ENCODE data around the gene CLDN3.

CLDN3 gene

DNA sequence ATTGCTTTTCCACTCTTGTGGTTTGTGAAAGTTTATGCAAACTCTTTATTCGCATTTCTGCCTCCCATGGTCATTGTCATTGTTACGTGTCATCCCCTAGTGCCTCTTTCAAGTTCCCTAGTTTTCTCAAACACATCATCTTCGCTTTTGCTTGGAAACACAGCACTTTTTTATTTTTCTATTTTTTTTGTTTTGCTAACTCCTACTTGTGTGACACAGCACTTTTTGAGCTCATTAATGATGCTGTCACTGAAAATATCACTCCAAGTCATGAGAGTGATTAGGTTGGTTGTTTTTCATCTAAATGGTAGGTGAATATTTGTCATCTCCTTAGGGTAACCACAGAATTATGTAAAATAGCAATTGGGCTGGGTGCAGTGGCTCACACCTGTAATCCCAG lies 42.1 kb downstream of the CLDN3 start:
- Histone ChIP-seq H3K79me2 (ENCODE audit: control insufficient read depth, insufficient read depth, low read length, poor library complexity) (no peaks in the 10 kb centered on the region), H4K8ac (ENCODE audit: low read depth, low read length) (no peak overlapping the region), H3K18ac (ENCODE audit: low read length) (no peak overlapping the region), H2BK12ac (ENCODE audit: low read length) (no peak overlapping the region), H4K12ac (ENCODE audit: low read depth, low read length) (no peak overlapping the region), H3K36me3 (ENCODE audit: control insufficient read depth in 1 of 2, insufficient read depth in 2 of 2, low read length in 2 of 2) (no peaks in the 10 kb centered on the region), H3K27me3 (ENCODE audit: insufficient read depth, low read length) (no peaks in the 10 kb centered on the region), H2AFZ (ENCODE audit: insufficient read depth, low read length, poor library complexity) (no peak overlapping the region), H3K9me3 (ENCODE audit: insufficient read depth, low read depth, low read length) (no peaks in the 10 kb centered on the region), H3K4ac (ENCODE audit: low read depth, low read length) (no peak overlapping the region), H3K23ac (ENCODE audit: low read length) (no peak overlapping the region), H4K91ac (ENCODE audit: low read depth, low read length) (no peak overlapping the region), H2AK5ac (ENCODE audit: low read length) (no peak overlapping the region), H2BK5ac (ENCODE audit: low read depth, low read length, poor library complexity) (no peak overlapping the region), H3K14ac (ENCODE audit: low read length) (no peak overlapping the region), H2BK120ac (ENCODE audit: insufficient read depth, low read length, poor library complexity) (no peak overlapping the region), H3K79me1 (ENCODE audit: low read length) (no peaks in the 10 kb centered on the region), H3K4me2 (ENCODE audit: low read length) (no peak overlapping the region), H3K4me3 (ENCODE audit: low read depth, low read length) (no peak overlapping the region), H3K27ac (ENCODE audit: low read depth, low read length) (no peak overlapping the region), H3K4me1 (ENCODE audit: control insufficient read depth in 1 of 2, insufficient read depth in 2 of 2, low read length in 2 of 2) (no peaks in the 10 kb centered on the region), H3K9ac (ENCODE audit: low read length) (no peak overlapping the region)
- no CpG with 5 or more reads among the region's 3 CpGs for WGBS (ENCODE audit: extremely low coverage, insufficient coverage, insufficient read length)
- DNase-seq, result no peak

DNA sequence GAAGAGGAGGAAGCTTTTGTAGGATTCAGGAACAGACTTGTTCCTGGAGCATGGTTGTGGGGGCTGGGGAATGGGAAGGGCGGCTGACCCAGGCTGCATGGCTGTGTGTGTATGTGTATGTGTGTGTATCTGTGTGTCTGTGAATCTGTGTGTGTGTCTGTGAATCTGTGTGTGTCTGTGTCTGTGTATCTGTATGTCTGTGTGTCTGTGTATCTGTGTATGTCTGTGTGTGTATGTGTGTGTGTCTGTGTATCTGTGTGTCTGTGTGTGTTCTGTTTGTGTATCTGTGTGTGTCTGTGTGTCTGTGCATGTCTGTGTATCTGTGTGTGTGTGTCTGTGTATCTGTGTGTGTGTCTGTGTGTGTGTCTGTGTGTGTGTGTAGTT lies 44.0 kb downstream of the CLDN3 start:
- Histone ChIP-seq H2BK5ac (ENCODE audit: low read depth, low read length, poor library complexity) (no peak overlapping the region), H4K8ac (ENCODE audit: low read depth, low read length) (no peak overlapping the region), H2BK12ac (ENCODE audit: low read length) (no peak overlapping the region), H4K12ac (ENCODE audit: low read depth, low read length) (no peak overlapping the region), H3K27me3 (ENCODE audit: insufficient read depth, low read length) (no peaks in the 10 kb centered on the region), H3K4me3 (ENCODE audit: low read depth, low read length) (no peak overlapping the region), H3K18ac (ENCODE audit: low read length) (no peak overlapping the region), H4K91ac (ENCODE audit: low read depth, low read length) (no peak overlapping the region), H3K79me1 (ENCODE audit: low read length) (no peaks in the 10 kb centered on the region), H3K4me1 (ENCODE audit: control insufficient read depth in 1 of 2, insufficient read depth in 2 of 2, low read length in 2 of 2) (no peaks in the 10 kb centered on the region), H2AFZ (ENCODE audit: insufficient read depth, low read length, poor library complexity) (no peak overlapping the region), H3K4me2 (ENCODE audit: low read length) (no peak overlapping the region), H3K4ac (ENCODE audit: low read depth, low read length) (no peak overlapping the region), H3K79me2 (ENCODE audit: control insufficient read depth, insufficient read depth, low read length, poor library complexity) (no peaks in the 10 kb centered on the region), H2AK5ac (ENCODE audit: low read length) (no peak overlapping the region), H3K9ac (ENCODE audit: low read length) (no peak overlapping the region), H3K36me3 (ENCODE audit: control insufficient read depth in 1 of 2, insufficient read depth in 2 of 2, low read length in 2 of 2) (no peaks in the 10 kb centered on the region), H3K23ac (ENCODE audit: low read length) (no peak overlapping the region), H2BK120ac (ENCODE audit: insufficient read depth, low read length, poor library complexity) (no peak overlapping the region), H3K9me3 (ENCODE audit: insufficient read depth, low read depth, low read length) (no peaks in the 10 kb centered on the region), H3K27ac (ENCODE audit: low read depth, low read length) (no peak overlapping the region), H3K14ac (ENCODE audit: low read length) (no peak overlapping the region)
- DNase-seq, result no peak
- WGBS (ENCODE audit: extremely low coverage, insufficient coverage, insufficient read length), result no CpG with 5 or more reads among the region's 1 CpG

GRCh38 chr7:73723813-73724212 lies 46.3 kb downstream of the CLDN3 start:
- no peak overlapping the region for H4K91ac ChIP-seq (ENCODE audit: low read depth, low read length)
- H3K27ac ChIP-seq (ENCODE audit: low read depth, low read length), result no peak overlapping the region
- no peak overlapping the region for H2AK5ac ChIP-seq (ENCODE audit: low read length)
- peaks cover 2 to 4% of the 10 kb centered on the region in 2 experiments for H3K4me1 ChIP-seq (ENCODE audit: control insufficient read depth in 1 of 2, insufficient read depth in 2 of 2, low read length in 2 of 2)
- WGBS (ENCODE audit: extremely low coverage, insufficient coverage, insufficient read length), result no CpG with 5 or more reads among the region's 3 CpGs
- H3K14ac ChIP-seq (ENCODE audit: low read length), result no peak overlapping the region
- H3K4me3 ChIP-seq (ENCODE audit: low read depth, low read length), result no peak overlapping the region
- no peaks in the 10 kb centered on the region for H3K9me3 ChIP-seq (ENCODE audit: insufficient read depth, low read depth, low read length)
- no peak overlapping the region for H2BK120ac ChIP-seq (ENCODE audit: insufficient read depth, low read length, poor library complexity)
- no peak overlapping the region for H2BK5ac ChIP-seq (ENCODE audit: low read depth, low read length, poor library complexity)
- no peak overlapping the region for H3K18ac ChIP-seq (ENCODE audit: low read length)
- DNase-seq, result no peak
- H4K8ac ChIP-seq (ENCODE audit: low read depth, low read length), result no peak overlapping the region
- peaks cover 3% of the 10 kb centered on the region for H3K79me1 ChIP-seq (ENCODE audit: low read length)
- H3K27me3 ChIP-seq (ENCODE audit: insufficient read depth, low read length), result peaks cover 5% of the 10 kb centered on the region
- no peak overlapping the region for H3K4me2 ChIP-seq (ENCODE audit: low read length)
- H2AFZ ChIP-seq (ENCODE audit: insufficient read depth, low read length, poor library complexity), result no peak overlapping the region
- H3K4ac ChIP-seq (ENCODE audit: low read depth, low read length), result no peak overlapping the region
- no peak overlapping the region for H2BK12ac ChIP-seq (ENCODE audit: low read length)
- H3K79me2 ChIP-seq (ENCODE audit: control insufficient read depth, insufficient read depth, low read length, poor library complexity), result peaks cover 2% of the 10 kb centered on the region
- no peak overlapping the region for H3K23ac ChIP-seq (ENCODE audit: low read length)
- H3K36me3 ChIP-seq (ENCODE audit: control insufficient read depth in 1 of 2, insufficient read depth in 2 of 2, low read length in 2 of 2), result no peaks in the 10 kb centered on the region
- H3K9ac ChIP-seq (ENCODE audit: low read length), result no peak overlapping the region
- no peak overlapping the region for H4K12ac ChIP-seq (ENCODE audit: low read depth, low read length)

DNA sequence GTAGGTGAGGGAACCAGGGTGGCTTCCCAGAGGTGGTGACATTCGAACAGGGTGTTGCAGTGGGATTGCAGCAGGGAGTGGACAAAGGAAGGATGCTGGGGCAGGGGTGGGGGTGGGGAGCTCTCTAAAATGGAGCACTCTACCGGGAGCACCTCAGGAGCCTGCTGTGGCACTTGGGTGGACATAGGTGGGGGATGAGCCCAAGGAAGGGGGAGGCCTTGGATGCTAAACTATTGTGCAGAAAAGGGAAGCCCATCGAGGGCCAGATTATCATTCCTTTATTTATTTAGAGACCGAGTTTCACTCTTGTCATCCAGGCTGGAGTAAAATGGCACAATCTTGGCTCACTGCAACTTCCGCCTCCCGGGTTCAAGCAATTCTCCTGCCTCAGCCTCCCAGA lies 47.3 kb downstream of the CLDN3 start:
- H3K4me3 ChIP-seq (ENCODE audit: low read depth, low read length), result no peak overlapping the region
- peaks cover 2% of the 10 kb centered on the region for H3K79me2 ChIP-seq (ENCODE audit: control insufficient read depth, insufficient read depth, low read length, poor library complexity)
- no peak overlapping the region for H4K8ac ChIP-seq (ENCODE audit: low read depth, low read length)
- H3K23ac ChIP-seq (ENCODE audit: low read length), result no peak overlapping the region
- no peak overlapping the region for H3K9ac ChIP-seq (ENCODE audit: low read length)
- no peak overlapping the region for H3K14ac ChIP-seq (ENCODE audit: low read length)
- peaks cover 5% of the 10 kb centered on the region for H3K27me3 ChIP-seq (ENCODE audit: insufficient read depth, low read length)
- H2AFZ ChIP-seq (ENCODE audit: insufficient read depth, low read length, poor library complexity), result no peak overlapping the region
- H2BK12ac ChIP-seq (ENCODE audit: low read length), result no peak overlapping the region
- H3K4me1 ChIP-seq (ENCODE audit: control insufficient read depth in 1 of 2, insufficient read depth in 2 of 2, low read length in 2 of 2), result peaks cover 3 to 9% of the 10 kb centered on the region in 2 experiments
- no CpG with 5 or more reads among the region's 6 CpGs for WGBS (ENCODE audit: extremely low coverage, insufficient coverage, insufficient read length)
- no peak overlapping the region for H3K18ac ChIP-seq (ENCODE audit: low read length)
- H3K27ac ChIP-seq (ENCODE audit: low read depth, low read length), result no peak overlapping the region
- H3K36me3 ChIP-seq (ENCODE audit: control insufficient read depth in 1 of 2, insufficient read depth in 2 of 2, low read length in 2 of 2), result no peaks in the 10 kb centered on the region
- no peak overlapping the region for H2BK5ac ChIP-seq (ENCODE audit: low read depth, low read length, poor library complexity)
- H2AK5ac ChIP-seq (ENCODE audit: low read length), result no peak overlapping the region
- H3K79me1 ChIP-seq (ENCODE audit: low read length), result peaks cover 3% of the 10 kb centered on the region
- no peak overlapping the region for H4K91ac ChIP-seq (ENCODE audit: low read depth, low read length)
- no peak for DNase-seq
- H3K4ac ChIP-seq (ENCODE audit: low read depth, low read length), result no peak overlapping the region
- no peaks in the 10 kb centered on the region for H3K9me3 ChIP-seq (ENCODE audit: insufficient read depth, low read depth, low read length)
- H2BK120ac ChIP-seq (ENCODE audit: insufficient read depth, low read length, poor library complexity), result no peak overlapping the region
- no peak overlapping the region for H4K12ac ChIP-seq (ENCODE audit: low read depth, low read length)
- no peak overlapping the region for H3K4me2 ChIP-seq (ENCODE audit: low read length)

All from trophoblast cell (in vitro differentiated cells and primary cell).